ENCODE data around the gene DICER1.

- TF ChIP-seq, protein P1, sequence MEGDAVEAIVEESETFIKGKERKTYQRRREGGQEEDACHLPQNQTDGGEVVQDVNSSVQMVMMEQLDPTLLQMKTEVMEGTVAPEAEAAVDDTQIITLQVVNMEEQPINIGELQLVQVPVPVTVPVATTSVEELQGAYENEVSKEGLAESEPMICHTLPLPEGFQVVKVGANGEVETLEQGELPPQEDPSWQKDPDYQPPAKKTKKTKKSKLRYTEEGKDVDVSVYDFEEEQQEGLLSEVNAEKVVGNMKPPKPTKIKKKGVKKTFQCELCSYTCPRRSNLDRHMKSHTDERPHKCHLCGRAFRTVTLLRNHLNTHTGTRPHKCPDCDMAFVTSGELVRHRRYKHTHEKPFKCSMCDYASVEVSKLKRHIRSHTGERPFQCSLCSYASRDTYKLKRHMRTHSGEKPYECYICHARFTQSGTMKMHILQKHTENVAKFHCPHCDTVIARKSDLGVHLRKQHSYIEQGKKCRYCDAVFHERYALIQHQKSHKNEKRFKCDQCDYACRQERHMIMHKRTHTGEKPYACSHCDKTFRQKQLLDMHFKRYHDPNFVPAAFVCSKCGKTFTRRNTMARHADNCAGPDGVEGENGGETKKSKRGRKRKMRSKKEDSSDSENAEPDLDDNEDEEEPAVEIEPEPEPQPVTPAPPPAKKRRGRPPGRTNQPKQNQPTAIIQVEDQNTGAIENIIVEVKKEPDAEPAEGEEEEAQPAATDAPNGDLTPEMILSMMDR (IDR thresholded peaks at IDR 0.05 in 4 of 5, conservative IDR thresholded peaks at IDR 0.05 in 1 of 5): no peak
- TF ChIP-seq POLR2A (IDR thresholded peaks at IDR 0.05): no peak
These were observed 38.0 kb downstream of the DICER1 start for GRCh38 chr14:95119336-95119735.
